Measurements from ENCODE around the gene CKAP2. TPM values are rescaled to one million over a fixed set of nuclear protein-coding genes. Genes with fewer than 3 reads are reported as not detected.
"Not testable (repeated sequence)": the region's sequence is repeated elsewhere in the genome, so short reads cannot be mapped to it uniquely, and the experiment has no call there.

Gene CKAP2
- total and polyA plus RNA-seq, 10 donors, result 4.7 to 24.7 (median 18.5) TPM

- H3K4me3 ChIP-seq; H3K27ac ChIP-seq; H3K27me3 ChIP-seq (replicated peaks in 1 of 7); H3K36me3 ChIP-seq; intact Hi-C loops (cut with DNase I; ENCODE audit: low total_unique reads); H3K4me1 ChIP-seq; H3K9me3 ChIP-seq; DNase-seq: not testable (repeated sequence)
- 72 to 96% (median 76%) methylated on average over 5 of the region's 5 CpGs for WGBS, 5 donors
Observed at GRCh38 chr13:52494241-52494640, 39.0 kb downstream of the CKAP2 start.

- WGBS, 5 donors, result 50 to 89% (median 70%) methylated on average over 2 to 3 of the region's 3 CpGs
- H3K27ac ChIP-seq, result not testable (repeated sequence)
Observed at GRCh38 chr13:52497979-52498378, 42.7 kb downstream of the CKAP2 start.

GRCh38 chr13:52502277-52502676, 47.0 kb downstream of the CKAP2 start:
- H3K27ac ChIP-seq; H3K4me1 ChIP-seq; H3K4me3 ChIP-seq; H3K36me3 ChIP-seq; H3K27me3 ChIP-seq (replicated peaks in 1 of 7); intact Hi-C loops (cut with DNase I; ENCODE audit: low total_unique reads); DNase-seq: not testable (repeated sequence)
- WGBS, 5 donors, result 84 to 88% (median 85%) methylated on average over 7 of the region's 7 CpGs
- peaks cover 0 to 20% (median 13%) of the 10 kb centered on the region in 8 donors for H3K9me3 ChIP-seq

More at GRCh38 chr13:52497979-52498378, 42.7 kb downstream of the CKAP2 start:
- H3K4me1 ChIP-seq; H3K36me3 ChIP-seq; DNase-seq; H3K4me3 ChIP-seq; intact Hi-C loops (cut with DNase I; ENCODE audit: low total_unique reads); H3K27me3 ChIP-seq (replicated peaks in 1 of 7): not testable (repeated sequence)
- peaks cover 0 to 11% (median 11%) of the 10 kb centered on the region in 8 donors for H3K9me3 ChIP-seq

GRCh38 chr13:52505843-52506242, 50.6 kb downstream of the CKAP2 start:
- no CpG with 5 or more reads among the region's 1 CpG for WGBS, 5 donors
- H3K27me3 ChIP-seq (replicated peaks in 1 of 7); H3K36me3 ChIP-seq; DNase-seq; H3K4me1 ChIP-seq; H3K4me3 ChIP-seq; intact Hi-C loops (cut with DNase I; ENCODE audit: low total_unique reads); H3K27ac ChIP-seq: not testable (repeated sequence)
- peaks cover 0 to 24% (median 13%) of the 10 kb centered on the region in 8 donors for H3K9me3 ChIP-seq

- H3K4me1 ChIP-seq; intact Hi-C loops (cut with DNase I; ENCODE audit: low total_unique reads); H3K27me3 ChIP-seq (replicated peaks in 1 of 7); DNase-seq; H3K27ac ChIP-seq; H3K36me3 ChIP-seq; H3K4me3 ChIP-seq: not testable (repeated sequence)
- peaks cover 0 to 21% (median 7%) of the 10 kb centered on the region in 8 donors for H3K9me3 ChIP-seq
- WGBS, 5 donors, result 67 to 83% methylated on average over 1 of the region's 6 CpGs; no CpG with 5 or more reads in 3 of the 5 donors
Observed at GRCh38 chr13:52509532-52509931, 54.3 kb downstream of the CKAP2 start.

- H3K9me3 ChIP-seq, result peaks cover 0 to 21% (median 7%) of the 10 kb centered on the region in 8 donors
- DNase-seq; H3K36me3 ChIP-seq; intact Hi-C loops (cut with DNase I; ENCODE audit: low total_unique reads); H3K4me1 ChIP-seq; H3K27ac ChIP-seq; H3K4me3 ChIP-seq; H3K27me3 ChIP-seq (replicated peaks in 1 of 7): not testable (repeated sequence)
- WGBS, 5 donors, result 33 to 100% (median 90%) methylated on average over 1 to 3 of the region's 3 CpGs
Observed at GRCh38 chr13:52510221-52510797, 55.0 kb downstream of the CKAP2 start.

GRCh38 chr13:52511598-52511997, 56.3 kb downstream of the CKAP2 start:
- H3K4me3 ChIP-seq; DNase-seq; H3K36me3 ChIP-seq; intact Hi-C loops (cut with DNase I; ENCODE audit: low total_unique reads); H3K27me3 ChIP-seq (replicated peaks in 1 of 7); H3K4me1 ChIP-seq; H3K27ac ChIP-seq: not testable (repeated sequence)
- WGBS, 5 donors, result 95 to 99% (median 96%) methylated on average over 4 of the region's 4 CpGs
- H3K9me3 ChIP-seq, result peaks cover 0 to 21% (median 7%) of the 10 kb centered on the region in 8 donors

- not testable (repeated sequence) for DNase-seq
Observed at GRCh38 chr13:52513957-52514596, 58.8 kb downstream of the CKAP2 start.

GRCh38 chr13:52523323-52523722, 68.0 kb downstream of the CKAP2 start:
- H3K27me3 ChIP-seq (replicated peaks in 1 of 7); intact Hi-C loops (cut with DNase I; ENCODE audit: low total_unique reads); H3K27ac ChIP-seq; DNase-seq; H3K4me1 ChIP-seq; H3K36me3 ChIP-seq; H3K4me3 ChIP-seq: not testable (repeated sequence)
- peaks cover 0 to 14% (median 0%) of the 10 kb centered on the region in 8 donors for H3K9me3 ChIP-seq
- WGBS, 5 donors, result 88 to 100% (median 100%) methylated on average over 1 to 2 of the region's 6 CpGs; no CpG with 5 or more reads in 2 of the 5 donors

More at GRCh38 chr13:52513957-52514596, 58.8 kb downstream of the CKAP2 start:
- H3K4me3 ChIP-seq; intact Hi-C loops (cut with DNase I; ENCODE audit: low total_unique reads); H3K4me1 ChIP-seq; H3K36me3 ChIP-seq; H3K27me3 ChIP-seq (replicated peaks in 1 of 7); H3K27ac ChIP-seq: not testable (repeated sequence)
- peaks cover 0 to 21% (median 7%) of the 10 kb centered on the region in 8 donors for H3K9me3 ChIP-seq
- 51 to 70% (median 57%) methylated on average over 4 to 5 of the region's 6 CpGs for WGBS, 5 donors
